SW480 (cell line): Measurements from ENCODE around the gene P3H4.
A peak's percentile ranks its signal among the peaks of the same experiment; 100 is the strongest.
"Not testable (repeated sequence)": the region's sequence is repeated elsewhere in the genome, so short reads cannot be mapped to it uniquely, and the experiment has no call there.

Source experiments
- DNase-seq: peaks from one replicate; pipeline ENCODE4 v3.0.0-alpha.2; 2016; ENCODE audit warnings: low spot score

Gene P3H4, protein sequence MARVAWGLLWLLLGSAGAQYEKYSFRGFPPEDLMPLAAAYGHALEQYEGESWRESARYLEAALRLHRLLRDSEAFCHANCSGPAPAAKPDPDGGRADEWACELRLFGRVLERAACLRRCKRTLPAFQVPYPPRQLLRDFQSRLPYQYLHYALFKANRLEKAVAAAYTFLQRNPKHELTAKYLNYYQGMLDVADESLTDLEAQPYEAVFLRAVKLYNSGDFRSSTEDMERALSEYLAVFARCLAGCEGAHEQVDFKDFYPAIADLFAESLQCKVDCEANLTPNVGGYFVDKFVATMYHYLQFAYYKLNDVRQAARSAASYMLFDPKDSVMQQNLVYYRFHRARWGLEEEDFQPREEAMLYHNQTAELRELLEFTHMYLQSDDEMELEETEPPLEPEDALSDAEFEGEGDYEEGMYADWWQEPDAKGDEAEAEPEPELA

GRCh38 chr17:41811549-41812380, at the start of gene P3H4:
Gene P3H4, minus strand, starts transcription at chr17:41811949. Its CDS starts 34 bp downstream, at chr17:41811915.
- DNase-seq, result peak; percentile 76

- DNase-seq, result no peak
Measured at GRCh38 chr17:41860254-41860931, 48.6 kb upstream of the P3H4 start.

DNA sequence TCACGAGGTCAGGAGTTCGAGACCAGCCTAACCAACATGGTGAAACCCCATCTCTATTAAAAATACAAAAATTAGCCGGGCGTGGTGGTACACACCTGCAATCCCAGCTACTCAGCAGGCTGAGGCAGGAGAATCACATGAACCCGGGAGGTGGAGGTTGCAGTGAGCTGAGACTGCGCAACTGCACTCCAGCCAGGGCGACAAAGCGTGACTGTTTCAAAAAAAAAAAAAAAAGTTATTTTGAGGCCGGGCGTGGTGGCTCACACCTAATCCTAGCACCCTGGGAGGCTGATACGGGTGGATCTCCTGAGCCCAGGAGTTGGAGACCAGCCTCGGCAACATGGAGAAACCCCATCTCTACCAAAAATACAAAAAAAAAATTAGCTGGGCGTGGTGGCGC, 39.6 kb upstream of the P3H4 start:
- not testable (repeated sequence) for DNase-seq

GRCh38 chr17:41849251-41849990, 37.7 kb upstream of the P3H4 start:
- no peak for DNase-seq

DNA sequence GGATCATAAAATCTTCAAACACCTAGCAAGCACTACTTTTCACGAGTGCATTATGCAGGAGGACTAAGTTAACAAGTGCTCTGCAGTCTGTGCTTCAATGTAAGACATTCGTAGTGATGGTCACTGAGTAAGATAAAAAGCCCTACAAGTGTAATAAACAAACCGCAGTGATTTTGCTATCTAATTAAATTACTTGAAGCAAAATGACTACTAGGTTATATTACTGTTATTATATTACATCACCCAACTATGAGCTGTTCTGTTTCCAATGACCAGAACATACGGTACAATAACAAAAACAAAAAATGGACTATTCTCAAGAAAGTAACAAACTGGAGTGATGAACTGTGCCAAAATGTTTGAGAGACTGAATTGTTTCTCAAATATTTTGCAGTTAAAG, 37.0 kb upstream of the P3H4 start:
- no peak for DNase-seq

DNA sequence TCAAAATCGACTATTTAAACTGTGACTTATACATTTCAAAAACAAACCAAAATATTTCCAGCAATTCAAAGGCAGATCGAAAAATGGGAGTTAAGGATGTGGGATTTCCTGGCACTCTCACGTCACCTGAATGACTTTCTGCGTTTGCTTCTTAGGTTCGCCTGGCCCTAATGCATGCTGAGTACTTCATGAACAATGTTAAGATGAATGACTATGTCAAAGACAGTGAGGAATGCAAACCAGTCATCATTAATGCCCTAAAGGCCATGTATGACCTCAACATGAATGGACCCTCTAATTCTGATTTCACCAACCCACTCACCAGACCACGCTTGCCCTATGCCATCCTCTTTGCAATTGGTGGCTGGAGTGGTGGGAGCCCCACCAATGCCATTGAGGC, 33.2 kb upstream of the P3H4 start:
- no peak for DNase-seq

DNA sequence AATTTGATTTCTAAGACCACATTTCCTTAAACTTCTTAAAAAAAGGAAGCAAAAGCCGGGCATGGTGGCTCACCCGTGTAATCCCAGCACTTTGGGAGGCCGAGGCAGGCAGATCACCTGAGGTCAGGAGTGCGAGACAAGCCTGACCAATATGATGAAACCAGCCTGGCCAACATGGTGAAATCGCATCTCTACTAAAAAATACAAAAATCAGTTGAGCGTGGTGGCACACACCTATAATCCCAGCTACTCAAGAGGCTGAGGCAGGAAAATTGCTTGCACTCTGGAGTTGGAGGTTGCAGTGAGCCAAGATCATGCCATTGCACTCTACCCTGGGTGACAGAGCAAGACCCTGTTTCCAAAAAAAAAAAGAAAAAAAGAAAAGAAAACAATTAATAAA, 29.0 kb upstream of the P3H4 start:
- not testable (repeated sequence) for DNase-seq

GRCh38 chr17:41839448-41839847, 27.7 kb upstream of the P3H4 start:
- DNase-seq, result not testable (repeated sequence)

DNA sequence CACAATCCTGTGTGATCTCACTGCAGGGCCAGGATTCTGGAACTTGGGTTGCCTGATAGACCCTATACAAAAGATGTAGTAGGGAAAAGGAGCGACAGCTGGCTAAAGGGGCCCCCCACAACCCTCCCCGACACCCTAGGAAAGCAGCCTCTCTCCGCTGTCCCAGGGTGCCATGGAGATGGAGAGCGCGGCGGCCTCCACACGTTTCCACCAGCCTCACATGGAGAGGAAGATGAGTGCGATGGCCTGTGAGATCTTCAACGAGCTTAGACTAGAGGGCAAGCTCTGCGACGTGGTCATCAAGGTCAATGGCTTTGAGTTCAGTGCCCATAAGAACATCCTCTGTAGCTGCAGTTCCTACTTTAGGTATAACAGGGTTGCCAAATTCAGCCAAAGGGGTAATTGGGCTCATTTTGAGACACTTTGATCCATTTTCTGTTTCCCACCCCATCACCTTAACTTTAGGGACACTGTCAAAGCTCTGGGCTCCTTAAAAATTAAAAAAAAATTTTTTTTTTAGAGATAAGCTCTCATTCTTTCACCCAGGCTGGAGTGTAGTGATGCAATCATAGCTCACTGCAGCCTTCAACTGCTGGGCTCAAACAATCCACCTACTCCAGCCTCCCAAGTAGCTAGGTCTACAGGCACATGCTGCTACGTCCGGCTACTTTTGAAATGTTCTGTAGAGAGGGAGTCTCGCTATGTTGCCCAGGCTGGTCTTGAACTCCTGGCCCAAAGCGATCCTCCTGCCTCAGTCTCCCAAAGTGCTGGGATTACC, 26.2 kb upstream of the P3H4 start, which contains the start of gene KLHL10:
Gene KLHL10, plus strand, starts transcription at position 65 of the 778 bp plus-strand sequence. Its CDS starts 108 bp downstream, at position 173.
- no peak for DNase-seq

- no peak for DNase-seq
Measured at GRCh38 chr17:41836550-41837196, 24.9 kb upstream of the P3H4 start.

- DNase-seq, result peak; percentile 37
Measured at GRCh38 chr17:41835800-41836549, 24.2 kb upstream of the P3H4 start, which contains the start of gene NT5C3B. Gene NT5C3B, minus strand, starts transcription at chr17:41836232. Its CDS starts 39 bp downstream, at chr17:41836193.

DNA sequence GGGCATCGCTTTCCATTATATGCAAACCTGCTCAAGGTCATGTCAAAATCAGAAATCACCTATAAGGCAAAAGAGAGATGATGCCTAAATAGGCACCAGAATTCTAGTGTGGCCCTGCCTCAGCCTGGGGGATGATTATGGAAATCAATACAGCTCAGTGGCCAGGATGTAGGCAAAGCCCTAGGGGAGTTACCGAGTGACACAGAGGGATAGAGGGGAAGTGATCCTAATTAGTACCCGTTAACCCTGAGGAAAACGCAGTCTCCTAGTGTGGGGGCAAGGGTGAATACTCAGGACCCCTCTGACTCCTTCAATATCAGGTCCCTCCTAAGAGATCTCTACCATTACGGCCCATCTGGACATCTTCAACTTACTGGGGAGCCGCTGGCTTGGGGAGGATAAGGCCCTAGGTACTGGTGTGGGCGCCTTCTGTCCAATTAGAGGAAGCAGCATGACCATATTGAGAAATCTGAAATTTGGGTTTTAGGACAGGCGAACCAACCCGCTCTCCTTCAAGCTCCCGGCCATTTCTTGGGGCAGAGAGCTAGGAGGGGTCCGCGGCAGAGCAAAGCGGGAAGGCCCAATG, 23.6 kb upstream of the P3H4 start:
- DNase-seq, result peak; percentile 17

- not testable (repeated sequence) for DNase-seq
Measured at GRCh38 chr17:41829961-41830360, 18.2 kb upstream of the P3H4 start.

- DNase-seq, result no peak
Measured at GRCh38 chr17:41825175-41825845, 13.6 kb upstream of the P3H4 start.

DNA sequence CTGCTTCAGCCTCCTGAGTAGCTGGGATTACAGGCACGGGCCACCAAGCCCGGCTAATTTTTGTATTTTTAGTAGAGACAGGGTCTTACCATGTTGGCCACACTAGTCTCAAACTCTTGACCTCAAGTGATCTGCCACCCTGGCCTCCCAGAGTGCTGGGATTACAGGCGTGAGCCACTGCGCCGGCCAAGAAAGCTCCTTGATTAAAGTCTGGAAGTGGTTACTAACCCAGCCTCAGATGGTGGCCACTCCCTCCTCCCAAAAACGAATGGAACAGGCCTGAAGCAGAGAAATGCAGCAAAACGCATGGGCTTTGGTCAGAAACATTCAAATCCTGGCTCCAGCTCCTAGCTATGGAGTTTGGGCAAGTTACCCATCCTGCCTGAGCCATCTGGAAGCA, 12.3 kb upstream of the P3H4 start:
- DNase-seq, result no peak

GRCh38 chr17:41823580-41823979, 11.8 kb upstream of the P3H4 start:
- no peak for DNase-seq

- no peak for DNase-seq
Measured at GRCh38 chr17:41823141-41823524, 11.4 kb upstream of the P3H4 start.
